Measurements from ENCODE around the gene BLOC1S3.

The BLOC1S3 gene

GRCh38 chr19:45146741-45147205 is 31.8 kb upstream of the BLOC1S3 start:
- no peak for DNase-seq

- DNase-seq, result no peak
These were observed 30.5 kb upstream of the BLOC1S3 start for GRCh38 chr19:45147835-45148676.

GRCh38 chr19:45149129-45149528 is 29.5 kb upstream of the BLOC1S3 start:
- DNase-seq, result no peak

- DNase-seq, result no peak
These were observed 28.4 kb upstream of the BLOC1S3 start for GRCh38 chr19:45150180-45150579.

GRCh38 chr19:45150751-45151281 is 27.8 kb upstream of the BLOC1S3 start:
- no peak for DNase-seq

- DNase-seq, result no peak
These were observed 27.3 kb upstream of the BLOC1S3 start for GRCh38 chr19:45151320-45151719.

GRCh38 chr19:45151821-45152503 is 26.6 kb upstream of the BLOC1S3 start:
- DNase-seq, result no peak

- DNase-seq, result peak; percentile 46
These were observed 25.9 kb upstream of the BLOC1S3 start for GRCh38 chr19:45152504-45153338.

GRCh38 chr19:45153339-45154063 is 25.1 kb upstream of the BLOC1S3 start:
- DNase-seq, result peak; percentile 36

GRCh38 chr19:45154064-45154827 is 24.3 kb upstream of the BLOC1S3 start:
- peak; percentile 72 for DNase-seq

GRCh38 chr19:45156011-45156630 is 22.5 kb upstream of the BLOC1S3 start:
- DNase-seq, result no peak

GRCh38 chr19:45156751-45157150 is 21.8 kb upstream of the BLOC1S3 start:
- no peak for DNase-seq

GRCh38 chr19:45158503-45159209 is 19.9 kb upstream of the BLOC1S3 start:
- DNase-seq, result no peak

- DNase-seq, result no peak
These were observed 19.2 kb upstream of the BLOC1S3 start for GRCh38 chr19:45159210-45159970.

- no peak for DNase-seq
These were observed 18.6 kb upstream of the BLOC1S3 start for GRCh38 chr19:45159971-45160324.

GRCh38 chr19:45160870-45161737 is 17.5 kb upstream of the BLOC1S3 start, which contains the start of gene NKPD1:
Gene NKPD1, minus strand, starts transcription at chr19:45160982. Its CDS starts 832 bp downstream, at chr19:45160150.
- no peak for DNase-seq

GRCh38 chr19:45161738-45162607 is 16.6 kb upstream of the BLOC1S3 start:
- peak; percentile 11 for DNase-seq
